Large intestine (tissue), 3 donors: ENCODE measurements around the gene STK33. TPM values are rescaled to one million over a fixed set of nuclear protein-coding genes. Genes with fewer than 3 reads are reported as not detected.

Source experiments
- DNase-seq, 2 donors: peaks; one replicate each; pipeline versions ENCODE4 v3.0.0 to v3.0.0-alpha.2; 2013
- H3K27ac ChIP-seq: one replicate; pipeline ENCODE4 v1.5.1; 2013; ENCODE audit warnings: low read length
- H3K27me3 ChIP-seq: 2 replicates; pipeline ENCODE4 v1.6.1; 2013; ENCODE audit warnings: low read length; ENCODE audit not compliant: control insufficient read depth, insufficient read depth
- H3K36me3 ChIP-seq: 2 replicates; pipeline ENCODE4 v1.6.1; 2013; ENCODE audit warnings: low read length; ENCODE audit not compliant: control insufficient read depth, insufficient read depth
- H3K4me1 ChIP-seq: one replicate; pipeline ENCODE4 v1.6.1; 2013; ENCODE audit warnings: low read length; ENCODE audit not compliant: control insufficient read depth, insufficient read depth
- H3K4me3 ChIP-seq: one replicate; pipeline ENCODE4 v1.5.1; 2013; ENCODE audit warnings: low read length
- H3K9me3 ChIP-seq: one replicate; pipeline ENCODE4 v1.6.1; 2013; ENCODE audit warnings: mild to moderate bottlenecking, low read depth, low read length, moderate library complexity; ENCODE audit not compliant: control insufficient read depth
- WGBS: methylation state at CpG from one replicate; pipeline ENCODE4 v1.1.5; 2013; ENCODE audit warnings: low lambda C conversion rate; ENCODE audit not compliant: insufficient coverage; 5-methylcytosine and 5-hydroxymethylcytosine counted together
- polyA plus RNA-seq: library from polyadenylated mRNA; unstranded; fragments of 120-200 nt; gene quantifications from one replicate; pipeline ENCODE4 v1.2.1, GENCODE V29; 2013

Gene STK33
- polyA plus RNA-seq, 1 donor, result 9.4 TPM

DNA sequence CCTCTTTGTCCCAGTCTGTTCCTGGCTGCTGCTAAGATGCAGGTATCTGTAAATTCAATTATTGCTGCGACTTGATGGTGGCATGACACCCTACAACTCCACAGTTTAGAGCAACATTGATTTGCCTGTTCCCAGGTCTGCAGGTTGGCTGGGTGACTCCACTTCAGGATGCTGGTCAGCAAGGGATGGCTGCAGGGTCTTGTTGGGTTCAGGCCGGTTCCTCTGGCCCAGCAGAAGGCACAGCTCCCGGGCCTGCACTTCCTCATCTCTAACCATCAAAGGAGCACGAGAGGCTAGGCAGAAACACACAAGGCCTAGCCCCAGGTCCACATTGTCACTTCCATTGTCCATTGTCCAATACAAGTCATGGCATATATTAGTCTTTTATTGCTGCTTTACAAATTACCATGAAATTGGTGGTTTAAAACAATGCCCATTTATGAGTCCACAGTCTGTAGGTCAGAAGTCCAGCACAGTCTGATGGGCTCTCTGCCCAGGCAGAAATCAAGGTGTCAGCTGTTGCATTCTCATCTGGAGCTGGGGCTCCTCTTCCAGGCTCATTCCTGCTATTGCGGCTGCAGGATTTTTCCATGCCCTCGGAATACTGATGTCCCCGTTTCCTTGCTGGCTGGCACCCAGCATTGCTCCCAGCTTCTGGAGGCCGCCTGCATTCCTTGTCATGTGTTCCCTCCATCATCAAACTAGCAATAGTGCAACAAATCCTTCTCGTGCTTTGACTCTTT, 233.8 kb downstream of the STK33 start:
- peak; percentile 69 to 82 for DNase-seq
- Histone ChIP-seq H3K4me1 (peaks cover 14% of the 10 kb centered on the region), H3K27ac (no peak overlapping the region), H3K36me3 (no peaks in the 10 kb centered on the region), H3K27me3 (peaks cover 5% of the 10 kb centered on the region), H3K9me3 (peaks cover 3% of the 10 kb centered on the region), H3K4me3 (no peak overlapping the region)
- WGBS, result no CpG with 5 or more reads among the region's 9 CpGs

DNA sequence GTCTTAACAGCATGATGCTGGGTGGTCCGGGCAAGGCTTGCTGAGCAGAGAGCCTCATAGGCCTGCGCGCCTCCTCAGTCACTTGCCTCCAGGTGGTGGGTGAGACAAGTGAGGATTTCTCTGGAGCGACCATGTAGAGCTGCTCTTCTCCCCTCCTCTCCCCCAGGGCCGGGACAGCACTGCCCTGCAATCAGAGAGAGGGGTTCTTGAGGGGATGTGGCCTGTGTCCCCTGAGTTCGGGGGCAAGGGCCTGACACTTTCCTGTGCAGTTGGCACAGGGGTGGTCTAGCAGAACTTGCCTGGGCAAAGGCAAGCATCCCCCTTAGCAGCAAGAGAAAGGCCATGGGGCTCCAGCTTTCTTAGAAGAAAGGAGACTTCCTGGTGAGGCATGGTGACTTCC, 234.5 kb downstream of the STK33 start:
- DNase-seq, result no peak
- no peak overlapping the region for H3K27ac ChIP-seq
- H3K4me1 ChIP-seq, result peaks cover 22% of the 10 kb centered on the region
- no peak overlapping the region for H3K4me3 ChIP-seq
- H3K9me3 ChIP-seq, result peaks cover 3% of the 10 kb centered on the region
- H3K27me3 ChIP-seq, result peaks cover 5% of the 10 kb centered on the region
- WGBS, result no CpG with 5 or more reads among the region's 6 CpGs
- no peaks in the 10 kb centered on the region for H3K36me3 ChIP-seq

DNA sequence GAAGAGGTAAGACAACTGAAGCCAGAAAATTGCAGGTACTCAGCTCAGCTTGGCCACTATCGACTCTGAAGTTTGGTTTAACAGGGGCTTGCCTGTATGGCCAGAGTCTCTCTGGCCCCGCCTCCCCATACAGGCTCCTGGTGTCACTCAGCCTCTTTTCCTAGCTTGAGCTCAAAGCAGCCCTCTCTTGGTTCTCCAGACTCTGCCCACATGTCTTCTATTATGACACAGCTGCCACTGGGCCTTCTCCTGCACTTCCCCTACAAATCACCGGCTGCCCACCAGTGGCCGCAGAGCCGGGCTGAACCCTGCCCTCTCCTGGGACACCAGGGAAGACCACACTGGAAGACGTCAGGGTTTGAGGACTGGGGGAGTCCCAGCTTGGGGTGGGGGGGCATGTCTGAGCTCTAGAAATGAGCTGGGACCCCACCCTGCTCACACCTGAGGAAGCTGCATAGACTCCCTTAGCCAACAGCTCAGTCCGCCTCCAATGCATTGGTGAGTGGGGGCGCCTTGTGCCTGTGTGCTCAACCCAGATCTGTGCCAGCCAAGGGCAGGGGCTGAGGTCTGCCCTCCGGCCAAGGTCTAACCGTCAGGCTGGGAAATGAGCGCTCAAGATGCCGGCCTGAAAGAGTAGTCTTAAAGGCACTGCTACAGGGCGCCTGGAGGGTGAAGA, 236.0 kb downstream of the STK33 start:
- H3K4me3 ChIP-seq, result no peak overlapping the region
- no peak for DNase-seq
- no peak overlapping the region for H3K27ac ChIP-seq
- WGBS, result 100% methylated on average over 1 of the region's 13 CpGs
- H3K4me1 ChIP-seq, result peaks cover 28% of the 10 kb centered on the region
- H3K9me3 ChIP-seq, result peaks cover 3% of the 10 kb centered on the region
- peaks cover 5% of the 10 kb centered on the region for H3K27me3 ChIP-seq
- H3K36me3 ChIP-seq, result no peaks in the 10 kb centered on the region

DNA sequence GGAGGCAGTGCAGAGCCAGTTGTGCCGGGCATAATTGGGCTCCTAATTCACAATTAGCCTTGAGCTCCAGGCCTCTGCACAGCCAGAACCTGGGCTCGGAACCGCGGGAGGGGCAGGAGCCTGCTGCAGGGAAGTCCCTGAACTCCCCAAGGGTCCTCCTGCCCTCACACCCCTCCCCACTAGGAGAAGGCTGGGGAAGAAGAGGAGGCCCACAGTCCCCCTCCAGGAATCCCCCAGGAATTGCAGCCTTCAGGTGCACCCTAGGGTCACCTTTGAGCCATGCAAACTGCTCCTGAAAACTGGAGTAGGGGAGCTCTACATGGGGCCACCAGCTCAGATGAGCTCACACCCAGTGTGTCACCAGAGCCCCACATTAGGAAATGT, 236.5 kb downstream of the STK33 start:
- Histone ChIP-seq H3K27ac (no peak overlapping the region), H3K9me3 (peaks cover 3% of the 10 kb centered on the region), H3K27me3 (no peaks in the 10 kb centered on the region), H3K4me3 (no peak overlapping the region), H3K36me3 (no peaks in the 10 kb centered on the region), H3K4me1 (peaks cover 28% of the 10 kb centered on the region)
- WGBS, result no CpG with 5 or more reads among the region's 4 CpGs
- DNase-seq, result no peak

DNA sequence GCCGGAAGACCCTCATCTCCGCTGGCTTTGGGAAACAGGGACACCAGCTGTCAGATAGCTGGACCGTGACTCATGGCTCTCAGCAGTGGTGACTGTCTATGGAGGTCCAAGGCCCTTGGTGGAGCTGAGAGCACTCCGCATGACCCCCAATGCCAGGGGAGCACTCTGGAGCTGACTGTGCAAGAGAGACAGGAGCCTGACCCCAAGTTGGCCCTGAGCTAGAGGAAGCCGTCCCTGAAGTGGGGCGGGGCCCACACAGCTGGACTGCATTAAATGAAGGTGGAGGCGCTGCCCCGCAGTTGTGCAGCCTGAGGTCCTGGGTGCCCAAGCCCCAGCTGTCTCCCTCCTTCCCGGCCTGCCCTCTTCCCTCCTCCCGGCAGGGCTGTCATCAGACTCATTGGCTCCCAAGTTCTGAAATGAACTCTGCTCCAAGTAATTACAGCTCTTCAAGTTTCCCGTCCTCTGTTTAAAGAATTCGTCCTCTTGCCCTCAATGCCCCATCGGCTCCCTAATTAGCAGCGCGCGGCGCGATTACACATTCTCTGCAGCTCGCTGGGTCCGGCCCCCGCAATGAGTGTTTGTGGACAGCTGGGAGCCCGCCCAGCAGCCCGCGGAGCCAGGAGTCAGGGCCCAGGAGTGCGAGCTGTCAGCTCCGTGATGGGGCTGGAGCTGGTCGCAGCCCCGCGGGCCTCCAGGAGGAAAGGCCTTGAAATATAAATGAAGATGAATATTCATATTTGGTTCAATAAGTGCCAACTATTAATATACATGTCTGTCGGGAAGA, 237.1 kb downstream of the STK33 start:
- peak; percentile 54 to 84 for DNase-seq
- H3K4me1 ChIP-seq, result peaks cover 28% of the 10 kb centered on the region
- H3K36me3 ChIP-seq, result no peaks in the 10 kb centered on the region
- no peaks in the 10 kb centered on the region for H3K27me3 ChIP-seq
- H3K9me3 ChIP-seq, result peaks cover 3% of the 10 kb centered on the region
- no peak overlapping the region for H3K27ac ChIP-seq
- no CpG with 5 or more reads among the region's 30 CpGs for WGBS
- H3K4me3 ChIP-seq, result no peak overlapping the region

DNA sequence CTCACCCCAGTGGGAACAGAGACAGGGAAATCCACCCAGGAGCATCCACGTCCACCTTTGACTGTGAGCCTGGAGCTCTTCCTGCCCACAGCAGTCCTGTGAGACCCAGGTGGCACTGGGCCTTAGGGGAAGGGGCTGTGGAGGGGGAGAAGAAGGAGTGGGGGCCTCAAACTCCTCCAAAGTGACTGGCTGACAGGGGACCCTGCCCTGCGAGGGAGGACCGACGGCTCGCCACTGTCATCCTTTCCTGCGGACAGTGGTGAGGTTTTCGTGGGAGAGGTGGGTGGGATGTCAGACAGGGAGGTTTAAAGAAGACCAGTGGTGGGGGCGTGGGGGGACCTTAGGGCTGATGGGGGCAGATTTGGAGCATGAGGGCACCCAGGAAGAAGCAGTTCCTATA, 237.8 kb downstream of the STK33 start:
- Histone ChIP-seq H3K27ac (no peak overlapping the region), H3K4me1 (peaks cover 28% of the 10 kb centered on the region), H3K36me3 (no peaks in the 10 kb centered on the region), H3K9me3 (peaks cover 3% of the 10 kb centered on the region), H3K27me3 (no peaks in the 10 kb centered on the region), H3K4me3 (no peak overlapping the region)
- no CpG with 5 or more reads among the region's 8 CpGs for WGBS
- no peak for DNase-seq

DNA sequence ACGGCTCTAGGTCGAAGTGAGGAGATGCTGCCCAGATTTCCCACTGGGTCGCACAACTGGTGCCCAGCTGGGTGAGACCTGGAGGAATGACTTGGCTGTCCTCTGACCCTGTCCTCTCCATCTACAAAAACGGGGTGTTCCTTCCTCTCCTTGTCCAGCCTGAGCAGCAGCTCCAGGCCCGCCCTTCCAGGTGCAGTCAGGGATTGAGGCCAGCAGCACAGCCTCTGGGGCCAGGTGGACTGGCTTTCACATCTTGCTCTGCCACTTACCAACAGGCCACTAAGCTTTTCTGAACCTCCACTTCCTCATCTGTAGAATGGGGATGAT, 238.6 kb downstream of the STK33 start:
- no peak overlapping the region for H3K4me3 ChIP-seq
- H3K27me3 ChIP-seq, result no peaks in the 10 kb centered on the region
- peaks cover 3% of the 10 kb centered on the region for H3K9me3 ChIP-seq
- peaks cover 28% of the 10 kb centered on the region for H3K4me1 ChIP-seq
- DNase-seq, result no peak
- no CpG with 5 or more reads among the region's 5 CpGs for WGBS
- no peak overlapping the region for H3K27ac ChIP-seq
- H3K36me3 ChIP-seq, result no peaks in the 10 kb centered on the region

DNA sequence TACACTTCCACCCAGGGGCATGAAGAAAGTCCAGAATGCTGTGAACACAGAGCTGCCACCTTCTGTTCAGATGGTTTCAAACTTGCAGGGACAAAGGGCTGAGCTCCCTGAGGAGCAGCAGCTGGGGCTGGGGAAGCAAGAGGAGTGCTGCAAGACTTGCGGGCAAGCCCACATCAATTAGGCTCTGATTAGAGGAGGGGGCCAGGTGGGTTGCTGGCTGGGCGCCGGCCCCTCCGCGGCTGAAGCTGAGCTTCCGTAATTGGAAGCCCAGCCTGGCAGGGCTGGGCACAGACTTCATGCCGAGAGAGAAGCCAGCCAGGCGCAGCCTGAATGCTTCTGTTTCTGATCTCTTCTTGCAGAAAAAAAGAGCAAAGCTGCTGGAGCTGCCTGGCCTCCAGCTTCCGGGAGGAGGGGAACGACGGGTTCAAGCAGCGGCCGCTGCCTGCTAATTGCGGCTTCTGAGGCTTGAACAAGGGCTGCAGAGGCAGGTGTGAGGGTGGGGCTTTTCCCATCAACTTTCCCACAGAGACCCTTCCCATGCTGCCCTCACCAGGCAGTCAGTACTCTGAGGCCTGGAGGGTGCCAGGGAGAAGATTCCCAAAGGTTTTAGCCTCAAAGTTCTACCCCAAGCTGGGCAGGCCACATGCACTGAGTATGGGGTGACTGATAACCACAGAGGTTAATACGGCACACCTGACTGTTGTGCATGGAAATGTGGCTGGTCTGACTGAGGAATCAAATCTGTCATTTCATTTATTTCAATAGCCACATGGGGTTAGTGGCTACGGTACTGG, 239.2 kb downstream of the STK33 start:
- no CpG with 5 or more reads among the region's 16 CpGs for WGBS
- Histone ChIP-seq H3K9me3 (peaks cover 3% of the 10 kb centered on the region), H3K4me3 (no peak overlapping the region), H3K4me1 (peaks cover 28% of the 10 kb centered on the region), H3K27me3 (no peaks in the 10 kb centered on the region), H3K36me3 (no peaks in the 10 kb centered on the region), H3K27ac (no peak overlapping the region)
- peak in 1 of 2 donors; percentile 51 for DNase-seq

DNA sequence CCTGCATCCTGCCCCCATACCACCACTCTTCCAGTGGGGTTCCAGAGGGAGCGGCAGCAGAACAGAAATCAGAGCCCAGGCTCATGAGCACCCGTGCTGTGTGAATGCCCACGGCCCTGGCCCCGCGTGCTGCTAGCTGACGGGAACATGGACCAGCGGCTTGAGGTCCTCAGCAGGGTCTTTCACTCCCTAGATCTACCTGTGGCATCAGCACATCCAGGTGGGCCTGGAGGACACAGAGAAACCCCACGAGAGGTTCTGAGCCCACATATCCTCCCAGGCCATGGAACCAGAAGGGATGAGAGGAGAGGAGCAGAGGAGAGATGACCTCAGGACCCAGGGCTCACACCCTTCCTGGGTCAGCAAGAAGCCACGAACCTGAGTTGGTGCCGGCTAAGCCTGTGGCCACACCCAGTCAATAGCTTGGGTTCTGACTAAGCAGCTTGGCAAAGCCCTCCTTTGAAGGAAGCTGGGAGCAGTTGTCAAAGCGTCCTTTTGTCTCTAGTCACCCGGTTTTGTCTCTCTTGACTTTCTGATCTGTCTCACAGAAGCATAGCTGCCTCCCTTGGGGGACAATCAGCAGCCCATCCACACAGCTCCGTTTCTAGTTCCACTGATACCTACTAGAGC, 241.0 kb downstream of the STK33 start:
- H3K36me3 ChIP-seq, result no peaks in the 10 kb centered on the region
- WGBS, result no CpG with 5 or more reads among the region's 13 CpGs
- DNase-seq, result no peak
- H3K4me1 ChIP-seq, result peaks cover 28% of the 10 kb centered on the region
- no peak overlapping the region for H3K27ac ChIP-seq
- H3K4me3 ChIP-seq, result no peak overlapping the region
- H3K9me3 ChIP-seq, result peaks cover 3% of the 10 kb centered on the region
- peaks cover 2% of the 10 kb centered on the region for H3K27me3 ChIP-seq
